ENCODE data around the gene REXO4. TPM values are rescaled to one million over a fixed set of nuclear protein-coding genes. Genes with fewer than 3 reads are reported as not detected.

The REXO4 gene
- total and polyA plus RNA-seq, 2 of the 4 experiments (the other 2 are of a cell fraction): 16.1 to 21.8 TPM

DNA sequence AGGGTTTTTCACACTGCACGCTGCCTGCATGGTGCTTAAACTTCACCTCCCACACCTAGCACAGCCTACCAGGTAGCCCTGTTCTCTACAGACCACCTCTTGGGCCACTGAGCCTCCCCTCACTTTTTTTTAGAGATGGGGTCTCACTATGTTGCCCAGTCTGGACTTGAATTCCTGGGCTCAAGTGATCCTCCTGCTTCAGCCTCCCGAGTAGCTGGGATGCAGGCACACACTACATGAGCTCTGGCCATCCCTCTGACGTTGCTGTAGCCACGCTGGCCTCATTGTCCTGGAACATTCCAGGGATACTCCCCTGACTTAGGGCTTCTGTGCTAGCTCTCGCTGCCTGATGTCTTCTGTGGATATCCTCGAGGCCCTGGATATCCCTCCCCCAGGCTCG, 34.8 kb upstream of the REXO4 start:
- Histone ChIP-seq H3K9ac (ENCODE audit: low read depth, low read length) (no peak overlapping the region), H2BK5ac (ENCODE audit: low read depth, low read length, poor library complexity, severe bottlenecking) (no peak overlapping the region), H3K18ac (ENCODE audit: low read depth, low read length) (no peak overlapping the region), H4K5ac (ENCODE audit: low read depth, low read length) (no peak overlapping the region), H3K14ac (replicated peaks; ENCODE audit: low read depth, low read length) (no peak overlapping the region), H3K4me2 (ENCODE audit: low read depth, low read length) (no peak overlapping the region), H4K91ac (ENCODE audit: insufficient read depth, low read depth, low read length) (no peak overlapping the region), H2BK15ac (ENCODE audit: low read depth, low read length) (no peak overlapping the region), H3K4me1 (ENCODE audit: control insufficient read depth, insufficient read depth, low read length) (no peaks in the 10 kb centered on the region), H3K56ac (ENCODE audit: extremely low read depth, insufficient read depth, low read length) (no peak overlapping the region), H2AK9ac (replicated peaks; ENCODE audit: low read depth, low read length, poor library complexity) (no peak overlapping the region), H3K9me1 (ENCODE audit: insufficient read depth, low read length) (no peaks in the 10 kb centered on the region), H3K9me3 (ENCODE audit: control insufficient read depth, insufficient read depth, low read length) (no peaks in the 10 kb centered on the region), H3K27me3 (ENCODE audit: control insufficient read depth, insufficient read depth, low read length) (no peaks in the 10 kb centered on the region), H2AK5ac (ENCODE audit: low read depth, low read length) (no peak overlapping the region), H3K23ac (ENCODE audit: low read depth, low read length) (no peak overlapping the region), H3K27ac (ENCODE audit: insufficient read depth, low read length) (no peak overlapping the region), H3K36me3 (ENCODE audit: control insufficient read depth, insufficient read depth, low read length) (no peaks in the 10 kb centered on the region), H2AFZ (replicated peaks; ENCODE audit: low read length, poor library complexity) (no peak overlapping the region), H3K79me1 (ENCODE audit: low read depth in 1 of 2, low read length in 2 of 2) (no peaks in the 10 kb centered on the region), H2BK20ac (ENCODE audit: low read depth, low read length) (no peak overlapping the region), H3K4me3 (ENCODE audit: insufficient read depth, low read depth, low read length) (no peak overlapping the region), H4K20me1 (ENCODE audit: insufficient read depth, low read length) (no peaks in the 10 kb centered on the region; the same call in 1 of the 2 replicates), H4K8ac (ENCODE audit: low read depth in 2 of 2, low read length in 2 of 2) (no peak overlapping the region), H2BK120ac (ENCODE audit: low read depth, low read length) (no peak overlapping the region), H3K4ac (ENCODE audit: low read depth, low read length) (no peak overlapping the region)
- CTCF ChIA-PET: no interaction called here
- TF ChIP-seq, protein P1, sequence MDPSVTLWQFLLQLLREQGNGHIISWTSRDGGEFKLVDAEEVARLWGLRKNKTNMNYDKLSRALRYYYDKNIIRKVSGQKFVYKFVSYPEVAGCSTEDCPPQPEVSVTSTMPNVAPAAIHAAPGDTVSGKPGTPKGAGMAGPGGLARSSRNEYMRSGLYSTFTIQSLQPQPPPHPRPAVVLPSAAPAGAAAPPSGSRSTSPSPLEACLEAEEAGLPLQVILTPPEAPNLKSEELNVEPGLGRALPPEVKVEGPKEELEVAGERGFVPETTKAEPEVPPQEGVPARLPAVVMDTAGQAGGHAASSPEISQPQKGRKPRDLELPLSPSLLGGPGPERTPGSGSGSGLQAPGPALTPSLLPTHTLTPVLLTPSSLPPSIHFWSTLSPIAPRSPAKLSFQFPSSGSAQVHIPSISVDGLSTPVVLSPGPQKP (IDR thresholded peaks at IDR 0.05; ENCODE audit: borderline replicate concordance, low read depth, low read length): no peak
- TF ChIP-seq CEBPB (IDR thresholded peaks at IDR 0.05; ENCODE audit: low read depth, low read length) (no peak), FOS (IDR thresholded peaks at IDR 0.05; ENCODE audit: low read depth, low read length) (no peak), MAFK (IDR thresholded peaks at IDR 0.05; ENCODE audit: low read depth, low read length) (no peak), RCOR1 (IDR thresholded peaks at IDR 0.05; ENCODE audit: insufficient replicate concordance, low read length) (no peak), POLR2A (IDR thresholded peaks at IDR 0.05; ENCODE audit: low read depth, low read length) (no peak), BHLHE40 (IDR thresholded peaks at IDR 0.05; ENCODE audit: low read depth, low read length) (no peak), RFX5 (IDR thresholded peaks at IDR 0.05; ENCODE audit: low read depth, low read length) (no peak), MAZ (IDR thresholded peaks at IDR 0.05; ENCODE audit: borderline replicate concordance, low read depth, low read length) (no peak)
- TF ChIP-seq, protein P2, sequence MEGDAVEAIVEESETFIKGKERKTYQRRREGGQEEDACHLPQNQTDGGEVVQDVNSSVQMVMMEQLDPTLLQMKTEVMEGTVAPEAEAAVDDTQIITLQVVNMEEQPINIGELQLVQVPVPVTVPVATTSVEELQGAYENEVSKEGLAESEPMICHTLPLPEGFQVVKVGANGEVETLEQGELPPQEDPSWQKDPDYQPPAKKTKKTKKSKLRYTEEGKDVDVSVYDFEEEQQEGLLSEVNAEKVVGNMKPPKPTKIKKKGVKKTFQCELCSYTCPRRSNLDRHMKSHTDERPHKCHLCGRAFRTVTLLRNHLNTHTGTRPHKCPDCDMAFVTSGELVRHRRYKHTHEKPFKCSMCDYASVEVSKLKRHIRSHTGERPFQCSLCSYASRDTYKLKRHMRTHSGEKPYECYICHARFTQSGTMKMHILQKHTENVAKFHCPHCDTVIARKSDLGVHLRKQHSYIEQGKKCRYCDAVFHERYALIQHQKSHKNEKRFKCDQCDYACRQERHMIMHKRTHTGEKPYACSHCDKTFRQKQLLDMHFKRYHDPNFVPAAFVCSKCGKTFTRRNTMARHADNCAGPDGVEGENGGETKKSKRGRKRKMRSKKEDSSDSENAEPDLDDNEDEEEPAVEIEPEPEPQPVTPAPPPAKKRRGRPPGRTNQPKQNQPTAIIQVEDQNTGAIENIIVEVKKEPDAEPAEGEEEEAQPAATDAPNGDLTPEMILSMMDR (conservative IDR thresholded peaks at IDR 0.05; ENCODE audit: low read depth, low read length): no peak
- intact Hi-C loops (cut with micrococcal nuclease) (no loop called here), in situ Hi-C loops (cut with MboI; ENCODE audit: low sequenced_read_pairs) (no loop called here), dilution Hi-C loops (cut with HindIII; ENCODE audit: low sequenced_read_pairs, unreplicated experiment) (no loop called here)
- BruUV-seq (replicated peaks): no TSS peak
- ATAC-seq (ENCODE audit: low read depth) (no peak), DNase-seq (no peak)
- POLR2A ChIA-PET (ENCODE audit: unreplicated experiment): no interaction called here
- no CpG with 5 or more reads among the region's 7 CpGs for WGBS, 2 experiments (ENCODE audit: extremely low coverage in 2 of 2, insufficient read length in 1 of 2)
